Gastroesophageal sphincter (tissue), 3 donors: ENCODE data around the gene ZC3H12C.

Experiments
- EP300 ChIP-seq: sonication (generic); formaldehyde crosslinking; IDR thresholded peaks from one replicate; pipeline ENCODE4 v1.6.1; 2017; ENCODE audit warnings: antibody characterized with exemption, mild to moderate bottlenecking
- POLR2AphosphoS5 ChIP-seq: sonication (generic); formaldehyde crosslinking; IDR thresholded peaks from one replicate; pipeline ENCODE4 v1.6.1; 2017; ENCODE audit warnings: antibody characterized with exemption
- TF ChIP-seq, protein P1 (sequence below), 4 experiments: fragments of 200-600 bp in 2 of 4; fragments of 450-650 bp in 2 of 4; sonication (generic) in 1 of 4; IDR thresholded peaks; one replicate each; pipeline ENCODE4 v1.5.1; 2017 to 2019; ENCODE audit warnings: antibody characterized with exemption in 4 of 4, mild to moderate bottlenecking in 2 of 4, moderate library complexity in 2 of 4

DNA sequence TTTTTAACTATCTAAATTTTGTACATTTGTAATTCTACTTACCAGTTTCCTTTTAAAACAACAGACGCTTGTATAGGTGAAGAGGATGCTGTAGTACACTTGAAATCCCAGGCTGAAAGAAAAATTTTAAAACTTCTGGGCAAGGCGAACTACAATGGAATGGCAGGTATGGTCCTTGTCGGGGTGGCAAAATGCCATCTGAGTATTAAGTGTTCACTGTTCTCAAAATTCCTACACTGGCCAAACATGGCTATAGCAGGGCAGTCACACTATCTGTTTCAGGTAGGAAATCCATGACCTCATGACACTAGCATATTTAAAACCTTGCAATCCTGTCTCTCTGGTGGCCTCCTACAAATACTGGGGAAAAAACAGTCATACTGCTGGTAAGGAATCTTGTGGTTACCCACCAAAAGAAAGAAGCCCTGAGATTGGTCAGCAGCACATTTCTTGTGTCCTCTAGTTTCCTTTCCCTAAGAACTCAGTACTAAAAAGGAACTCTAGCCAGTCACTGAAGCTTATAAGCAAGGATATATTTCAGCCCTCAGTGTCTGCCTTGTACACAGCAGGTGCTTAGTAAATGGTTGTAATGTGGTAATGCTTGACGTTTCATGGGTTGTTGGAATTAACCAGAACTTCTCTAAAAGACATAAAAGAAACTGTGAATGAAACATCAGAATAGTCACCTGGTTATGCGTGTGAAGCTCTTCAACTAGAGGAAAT lies 5.2 kb upstream of the ZC3H12C start:
- TF ChIP-seq EP300 (no peak), POLR2AphosphoS5 (no peak)
- TF ChIP-seq, protein P1, sequence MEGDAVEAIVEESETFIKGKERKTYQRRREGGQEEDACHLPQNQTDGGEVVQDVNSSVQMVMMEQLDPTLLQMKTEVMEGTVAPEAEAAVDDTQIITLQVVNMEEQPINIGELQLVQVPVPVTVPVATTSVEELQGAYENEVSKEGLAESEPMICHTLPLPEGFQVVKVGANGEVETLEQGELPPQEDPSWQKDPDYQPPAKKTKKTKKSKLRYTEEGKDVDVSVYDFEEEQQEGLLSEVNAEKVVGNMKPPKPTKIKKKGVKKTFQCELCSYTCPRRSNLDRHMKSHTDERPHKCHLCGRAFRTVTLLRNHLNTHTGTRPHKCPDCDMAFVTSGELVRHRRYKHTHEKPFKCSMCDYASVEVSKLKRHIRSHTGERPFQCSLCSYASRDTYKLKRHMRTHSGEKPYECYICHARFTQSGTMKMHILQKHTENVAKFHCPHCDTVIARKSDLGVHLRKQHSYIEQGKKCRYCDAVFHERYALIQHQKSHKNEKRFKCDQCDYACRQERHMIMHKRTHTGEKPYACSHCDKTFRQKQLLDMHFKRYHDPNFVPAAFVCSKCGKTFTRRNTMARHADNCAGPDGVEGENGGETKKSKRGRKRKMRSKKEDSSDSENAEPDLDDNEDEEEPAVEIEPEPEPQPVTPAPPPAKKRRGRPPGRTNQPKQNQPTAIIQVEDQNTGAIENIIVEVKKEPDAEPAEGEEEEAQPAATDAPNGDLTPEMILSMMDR (IDR thresholded peaks at IDR 0.05), result no peak
